Endothelial cell of umbilical vein (primary cell): ENCODE data around the gene NKRF. TPM values are rescaled to one million over a fixed set of nuclear protein-coding genes. Genes with fewer than 3 reads are reported as not detected.

Source experiments
- BruUV-seq: library from RNA; stranded (reverse); fragments of 400-500 nt; replicated peaks from 2 replicates; lab custom pipeline; 2021; lab: Mats Ljungman, UMichigan
- CTCF ChIA-PET: fragments of 300-600, 350-600 bp; sonication (Branson Sonifier 250); formaldehyde crosslinking; loops from one replicate; lab custom pipeline; 2021; ENCODE audit warnings: antibody characterized with exemption, inconsistent platforms; lab: Charles Lee
- POLR2A ChIA-PET: fragments of 300-600, 350-600 bp; sonication (Branson Sonifier 250); formaldehyde crosslinking; loops from one replicate; lab custom pipeline; 2021; ENCODE audit warnings: antibody characterized with exemption, inconsistent platforms; lab: Charles Lee
- DNase-seq: peaks from one replicate; pipeline ENCODE4 v3.0.0-alpha.2; 2011; ENCODE audit warnings: low read depth, low spot score
- FAIRE-seq: peaks from 2 replicates; lab custom pipeline; 2011; peaks lifted over from hg19 to GRCh38; lab: Jason Lieb, UNC
- H2AFZ ChIP-seq: 2 replicates; pipeline ENCODE4 v1.6.0; 2012; ENCODE audit warnings: low read depth, low read length, control low read depth, inconsistent platforms
- H3K27ac ChIP-seq: 2 replicates; pipeline ENCODE4 v1.5.1; 2011; ENCODE audit warnings: low read depth, mild to moderate bottlenecking, control low read depth, low read length, moderate library complexity; ENCODE audit not compliant: insufficient read depth
- H3K27me3 ChIP-seq, 2 experiments: 2 replicates each; pipeline versions ENCODE4 v1.6.0 to v1.6.1; 2011; ENCODE audit warnings: low read length in 2 of 2, mixed read lengths in 1 of 2; ENCODE audit not compliant: control insufficient read depth in 2 of 2, insufficient read depth in 2 of 2
- H3K36me3 ChIP-seq, 2 experiments: 2 replicates in 1 of 2; 3 replicates in 1 of 2; pipeline ENCODE4 v1.5.1; 2011; ENCODE audit warnings: low read length in 2 of 2, mild to moderate bottlenecking in 1 of 2, moderate library complexity in 1 of 2; ENCODE audit not compliant: control insufficient read depth in 2 of 2, insufficient read depth in 2 of 2; ENCODE audit errors: extremely low read depth in 1 of 2
- H3K4me1 ChIP-seq: 3 replicates; pipeline ENCODE4 v1.5.1; 2011; ENCODE audit warnings: mild to moderate bottlenecking, low read length; ENCODE audit not compliant: control insufficient read depth, insufficient read depth; ENCODE audit errors: extremely low read depth
- H3K4me2 ChIP-seq: 2 replicates; pipeline ENCODE4 v1.6.1; 2011; ENCODE audit warnings: low read length, control low read depth, mixed read lengths; ENCODE audit not compliant: insufficient read depth
- H3K4me3 ChIP-seq, 3 experiments: fragments of 200-600 bp in 1 of 3; sonication (generic), shearing (Covaris generic) in 1 of 3; replicated peaks in 1 of 3; 2 replicates each; pipeline ENCODE4 v1.5.1; 2011 to 2016; ENCODE audit warnings: control low read depth in 3 of 3, low read length in 3 of 3, mild to moderate bottlenecking in 2 of 3, inconsistent platforms in 1 of 3, low read depth in 1 of 3, moderate library complexity in 1 of 3; ENCODE audit not compliant: insufficient read depth in 1 of 3
- H3K79me2 ChIP-seq: 2 replicates; pipeline ENCODE4 v1.6.0; 2012; ENCODE audit warnings: low read length, inconsistent platforms; ENCODE audit not compliant: control insufficient read depth, insufficient read depth
- H3K9ac ChIP-seq: replicated peaks from 2 replicates; pipeline ENCODE3; 2011; ENCODE audit warnings: low read length, control low read depth; ENCODE audit not compliant: insufficient read depth; ENCODE audit errors: extremely low read depth
- H3K9me1 ChIP-seq: replicated peaks from 3 replicates; pipeline ENCODE4 v1.6.0; 2011; ENCODE audit warnings: mild to moderate bottlenecking, low read length; ENCODE audit not compliant: control insufficient read depth, insufficient read depth; ENCODE audit errors: extremely low read depth
- H3K9me3 ChIP-seq: replicated peaks from 2 replicates; pipeline ENCODE4 v1.5.1; 2012; ENCODE audit warnings: low read length, inconsistent platforms; ENCODE audit not compliant: control insufficient read depth, insufficient read depth
- H4K20me1 ChIP-seq: replicated peaks from 2 replicates; pipeline ENCODE3; 2011; ENCODE audit warnings: mild to moderate bottlenecking, low read length; ENCODE audit not compliant: control insufficient read depth, insufficient read depth; ENCODE audit errors: extremely low read depth
- EZH2 ChIP-seq: IDR thresholded peaks from 2 replicates; pipeline ENCODE4 v1.6.1; 2012; ENCODE audit warnings: borderline replicate concordance, low read depth, mild to moderate bottlenecking, moderate library complexity, low read length, inconsistent platforms; ENCODE audit not compliant: severe bottlenecking
- FOS ChIP-seq: IDR thresholded peaks from 2 replicates; pipeline ENCODE4 v1.6.1; 2011; ENCODE audit warnings: mild to moderate bottlenecking, low read length, moderate library complexity, borderline replicate concordance; ENCODE audit not compliant: insufficient read depth
- GATA2 ChIP-seq: IDR thresholded peaks from 2 replicates; pipeline ENCODE4 v1.7.0; 2011; ENCODE audit warnings: low read depth, mild to moderate bottlenecking, moderate library complexity, mixed read lengths, low read length; ENCODE audit not compliant: insufficient read length, insufficient read depth
- JUN ChIP-seq: IDR thresholded peaks from 2 replicates; pipeline ENCODE4 v1.6.1; 2011; ENCODE audit warnings: borderline replicate concordance, low read depth; ENCODE audit not compliant: insufficient read length, insufficient read depth
- MYC ChIP-seq: IDR thresholded peaks from one replicate; pipeline ENCODE4 v1.6.1; 2011; ENCODE audit warnings: mild to moderate bottlenecking, low read depth, low read length
- POLR2A ChIP-seq: IDR thresholded peaks from 2 replicates; pipeline ENCODE4 v1.6.1; 2012; ENCODE audit warnings: low read depth, mild to moderate bottlenecking, control low read depth, low read length
- dilution Hi-C: fragments of 300-500 bp; cut with MboI; formaldehyde crosslinking; loops from one replicate; pipeline ENCODE4 v1.15.0; 2019; ENCODE audit warnings: low sequenced_read_pairs; ENCODE audit not compliant: extremely low pct_ligation_motif_present
- intact Hi-C: fragments of 100-400 bp; cut with micrococcal nuclease; formaldehyde crosslinking; loops from one replicate; pipeline ENCODE4 v1.10.0; 2022
- polyA plus RNA-seq, 4 experiments: library from polyadenylated mRNA; depleted of rRNA in 3 of 4; stranded (reverse) in 3 of 4; unstranded in 1 of 4; fragments of >200 nt; gene quantifications; 2 replicates each; pipeline versions ENCODE4 v1.2.1 to v1.2.3, GENCODE V29; 2011 to 2012; ENCODE audit warnings: missing spikeins in 1 of 4
- total RNA-seq: library from RNA; stranded (reverse); gene quantifications from 2 replicates; pipeline ENCODE4 v1.2.3, GENCODE V29; 2021
- TF ChIP-seq, protein P1 (sequence below), 2 donors: IDR thresholded peaks; 1 replicate in 1 of 2; 2 replicates in 1 of 2; pipeline ENCODE4 v1.5.1; 2011; ENCODE audit warnings: low read length in 2 of 2, mild to moderate bottlenecking in 2 of 2, moderate library complexity in 2 of 2, control low read depth in 1 of 2, inconsistent platforms in 1 of 2, low read depth in 1 of 2; ENCODE audit not compliant: insufficient read depth in 1 of 2; ENCODE audit errors: extremely low read depth in 1 of 2
- TF ChIP-seq, protein P2 (sequence below): IDR thresholded peaks from 2 replicates; pipeline ENCODE4 v1.6.1; 2011; ENCODE audit not compliant: insufficient read depth, insufficient read length

The NKRF gene
- total and polyA plus RNA-seq, 2 donors (not counting 3 experiments of a cell fraction or from before 2014, with no cell fraction given): 2.8 to 12.0 TPM

DNA sequence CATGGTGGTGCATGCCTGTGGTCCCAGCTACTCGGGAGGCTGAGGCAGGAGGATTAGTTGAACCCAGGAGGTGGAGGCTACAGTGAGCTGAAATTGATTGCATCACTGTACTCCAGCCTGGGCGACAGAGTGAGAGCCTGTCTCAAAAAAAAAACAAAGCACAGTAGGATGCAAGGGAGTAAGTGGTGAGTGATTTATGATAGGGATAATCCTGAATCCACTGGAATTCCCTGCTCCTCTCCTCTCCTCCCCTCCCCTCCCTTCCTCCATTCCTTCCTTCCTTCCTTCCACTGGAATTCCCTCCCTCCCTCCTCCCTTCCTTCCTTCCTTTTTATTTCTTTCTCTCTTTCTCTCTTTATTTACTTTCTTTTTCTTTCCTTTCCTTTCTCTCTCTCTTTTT is 40.9 kb upstream of the NKRF start:
- H3K27me3 ChIP-seq: no peaks in the 10 kb centered on the region
- no peaks in the 10 kb centered on the region for H3K79me2 ChIP-seq
- H3K9me1 ChIP-seq: no peaks in the 10 kb centered on the region
- FAIRE-seq (peak; percentile 76), DNase-seq (no peak)
- TF ChIP-seq GATA2 (no peak), POLR2A (no peak), FOS (no peak), EZH2 (no peak), MYC (no peak), JUN (no peak)
- TF ChIP-seq, protein P1, sequence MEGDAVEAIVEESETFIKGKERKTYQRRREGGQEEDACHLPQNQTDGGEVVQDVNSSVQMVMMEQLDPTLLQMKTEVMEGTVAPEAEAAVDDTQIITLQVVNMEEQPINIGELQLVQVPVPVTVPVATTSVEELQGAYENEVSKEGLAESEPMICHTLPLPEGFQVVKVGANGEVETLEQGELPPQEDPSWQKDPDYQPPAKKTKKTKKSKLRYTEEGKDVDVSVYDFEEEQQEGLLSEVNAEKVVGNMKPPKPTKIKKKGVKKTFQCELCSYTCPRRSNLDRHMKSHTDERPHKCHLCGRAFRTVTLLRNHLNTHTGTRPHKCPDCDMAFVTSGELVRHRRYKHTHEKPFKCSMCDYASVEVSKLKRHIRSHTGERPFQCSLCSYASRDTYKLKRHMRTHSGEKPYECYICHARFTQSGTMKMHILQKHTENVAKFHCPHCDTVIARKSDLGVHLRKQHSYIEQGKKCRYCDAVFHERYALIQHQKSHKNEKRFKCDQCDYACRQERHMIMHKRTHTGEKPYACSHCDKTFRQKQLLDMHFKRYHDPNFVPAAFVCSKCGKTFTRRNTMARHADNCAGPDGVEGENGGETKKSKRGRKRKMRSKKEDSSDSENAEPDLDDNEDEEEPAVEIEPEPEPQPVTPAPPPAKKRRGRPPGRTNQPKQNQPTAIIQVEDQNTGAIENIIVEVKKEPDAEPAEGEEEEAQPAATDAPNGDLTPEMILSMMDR (IDR thresholded peaks at IDR 0.05; ENCODE audit: extremely low read depth in 1 of 2, insufficient read depth in 1 of 2, low read depth in 1 of 2, low read length in 2 of 2): no peak
- TF ChIP-seq, protein P2, sequence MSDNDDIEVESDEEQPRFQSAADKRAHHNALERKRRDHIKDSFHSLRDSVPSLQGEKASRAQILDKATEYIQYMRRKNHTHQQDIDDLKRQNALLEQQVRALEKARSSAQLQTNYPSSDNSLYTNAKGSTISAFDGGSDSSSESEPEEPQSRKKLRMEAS: no peak
- ChIA-PET CTCF (no interaction called here), POLR2A (no interaction called here)
- H3K27ac ChIP-seq: no peak overlapping the region
- no peaks in the 10 kb centered on the region for H3K36me3 ChIP-seq
- no peak overlapping the region for H3K4me2 ChIP-seq
- intact Hi-C loops: no loop called here
- no peak overlapping the region for H2AFZ ChIP-seq
- H3K4me1 ChIP-seq: peaks cover 3% of the 10 kb centered on the region
- BruUV-seq: no TSS peak
- H3K9me3 ChIP-seq: no peaks in the 10 kb centered on the region
- dilution Hi-C loops: no loop called here
- no peak overlapping the region for H3K9ac ChIP-seq
- H4K20me1 ChIP-seq: no peaks in the 10 kb centered on the region
- no peak overlapping the region for H3K4me3 ChIP-seq
